Measurements from ENCODE around the gene MYH7B. TPM values are rescaled to one million over a fixed set of nuclear protein-coding genes. Genes with fewer than 3 reads are reported as not detected.

The MYH7B gene
- total and polyA plus RNA-seq, 5 experiments from 2014 or later: 0.49 to 0.83 (median 0.82) TPM; not detected in 2

DNA sequence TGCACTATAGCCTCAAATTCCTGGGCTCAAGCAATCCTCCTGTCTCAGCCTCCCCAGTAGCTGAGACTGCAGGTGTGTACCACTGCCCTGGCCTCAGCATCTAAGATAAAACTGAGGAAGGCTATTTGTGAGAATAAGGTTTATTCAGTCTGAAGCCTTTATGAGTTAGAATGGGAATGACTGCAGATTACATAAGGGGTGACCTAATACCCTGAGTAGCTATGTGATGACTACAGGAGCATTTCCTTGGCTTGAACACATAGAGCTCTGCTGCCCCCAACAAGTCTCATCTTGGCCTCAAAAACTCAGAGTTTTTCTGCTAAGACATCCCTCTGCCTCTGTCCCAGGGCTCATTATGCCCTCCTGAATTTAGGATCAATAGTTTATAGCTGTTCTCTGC lies 7.6 kb upstream of the MYH7B start:
- H3K4me1 Mint-ChIP-seq: peaks cover 0 to 9% (median 0%) of the 10 kb centered on the region in 4 donors
- DNase-seq: no peak
- no peaks in the 10 kb centered on the region for H3K9me3 Mint-ChIP-seq
- H3K27me3 Mint-ChIP-seq: no peaks in the 10 kb centered on the region
- no peak for ATAC-seq
- POLR2A ChIA-PET: no interaction called here
- peaks cover 0 to 50% (median 10%) of the 10 kb centered on the region in 3 donors for H3K36me3 Mint-ChIP-seq
- no peak overlapping the region for H3K4me3 Mint-ChIP-seq
- H3K27ac Mint-ChIP-seq: peak overlapping the region in 1 of 10 donors; percentile 5

DNA sequence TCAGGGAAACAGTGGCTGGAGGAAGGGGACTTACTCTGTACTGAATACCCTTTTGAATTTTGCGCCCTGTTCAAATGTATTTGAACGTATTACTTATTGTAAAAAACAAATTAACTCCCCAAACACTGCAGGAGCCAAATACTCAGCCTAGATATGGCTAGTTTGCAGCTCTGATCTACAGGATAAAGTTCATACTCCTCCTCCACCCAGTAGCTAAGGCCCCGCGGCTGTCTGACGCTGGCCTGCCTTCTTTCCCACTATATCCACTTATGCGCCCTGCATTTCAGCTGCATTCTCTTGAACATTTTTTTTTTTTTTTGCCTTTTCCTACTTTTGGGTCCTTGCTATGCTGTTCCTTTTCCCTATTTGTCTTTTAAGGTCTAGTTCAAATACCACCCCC lies 6.5 kb upstream of the MYH7B start:
- POLR2A ChIA-PET: no interaction called here
- H3K4me3 Mint-ChIP-seq: no peak overlapping the region
- ATAC-seq (no peak), DNase-seq (no peak)
- H3K9me3 Mint-ChIP-seq: no peaks in the 10 kb centered on the region
- H3K27ac Mint-ChIP-seq: no peak overlapping the region
- H3K4me1 Mint-ChIP-seq: peaks cover 0 to 16% (median 5%) of the 10 kb centered on the region in 4 donors
- peaks cover 0 to 40% (median 10%) of the 10 kb centered on the region in 3 donors for H3K36me3 Mint-ChIP-seq
- no peaks in the 10 kb centered on the region for H3K27me3 Mint-ChIP-seq

DNA sequence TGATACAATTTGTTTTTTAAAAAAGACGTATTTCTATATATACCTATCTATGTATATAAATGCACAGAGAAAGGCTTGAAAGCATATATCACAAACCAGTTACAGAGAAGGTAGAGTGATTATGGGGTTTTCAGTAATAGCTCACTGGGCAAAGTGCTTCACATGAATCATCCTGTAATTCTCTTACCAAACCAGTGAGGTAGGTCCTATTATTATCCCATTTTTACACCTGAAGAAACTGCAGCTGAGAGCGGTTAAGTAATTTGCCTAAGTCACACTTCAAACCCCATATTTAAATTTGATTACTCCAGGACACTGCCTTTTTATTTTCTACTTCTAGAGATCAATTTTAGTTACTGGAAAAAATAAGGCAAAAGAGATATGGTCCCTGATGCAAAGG lies 4.4 kb upstream of the MYH7B start:
- Mint-ChIP-seq H3K36me3 (peaks cover 0 to 24% (median under 1%) of the 10 kb centered on the region in 3 donors), H3K4me1 (peaks cover 17 to 35% (median 22%) of the 10 kb centered on the region in 4 donors), H3K4me3 (no peak overlapping the region), H3K9me3 (no peaks in the 10 kb centered on the region), H3K27me3 (no peaks in the 10 kb centered on the region), H3K27ac (no peak overlapping the region)
- DNase-seq (no peak), ATAC-seq (no peak)
- POLR2A ChIA-PET: no interaction called here

DNA sequence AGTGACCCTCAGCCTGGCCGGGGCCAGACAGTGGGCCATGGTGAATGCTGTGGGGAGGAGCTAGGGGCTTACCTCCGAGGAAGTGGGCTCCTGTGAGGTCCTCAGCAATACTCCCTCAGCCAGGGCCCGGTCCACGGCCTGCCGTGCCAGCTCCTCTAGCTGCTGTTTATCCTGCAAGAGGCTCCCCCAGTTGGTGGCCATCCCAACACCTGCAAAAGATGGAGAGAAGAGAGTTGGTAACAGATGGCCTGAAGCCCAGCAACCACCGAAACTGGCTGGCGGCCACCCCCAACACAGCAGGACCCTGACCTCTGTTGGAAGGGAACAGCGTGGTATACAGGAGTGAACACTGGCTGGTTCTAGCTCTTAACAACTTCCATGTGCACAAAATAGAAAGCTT lies 4.0 kb upstream of the MYH7B start:
- peaks cover 20 to 39% (median 26%) of the 10 kb centered on the region in 4 donors for H3K4me1 Mint-ChIP-seq

DNA sequence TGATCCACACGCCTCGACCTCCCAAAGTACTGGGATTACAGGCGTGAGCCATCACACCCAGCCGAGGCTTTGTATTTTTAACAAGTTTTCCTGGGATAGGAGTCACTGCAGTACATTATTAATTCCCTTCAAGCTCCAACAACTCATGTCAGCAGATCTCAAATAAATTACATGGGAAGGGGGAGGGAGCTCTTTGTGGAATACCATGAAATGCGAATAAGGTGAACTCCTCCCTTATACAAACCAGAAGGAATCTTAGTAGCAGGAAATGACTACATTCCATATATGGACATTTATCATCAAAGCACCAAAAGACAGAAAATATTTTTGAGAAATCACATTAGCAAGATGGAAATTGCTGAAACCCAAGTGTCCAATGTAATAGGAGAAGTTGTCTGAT lies 3.0 kb upstream of the MYH7B start:
- DNase-seq (no peak), ATAC-seq (no peak)
- Mint-ChIP-seq H3K36me3 (peaks cover 0 to 20% (median 0%) of the 10 kb centered on the region in 3 donors), H3K27me3 (no peaks in the 10 kb centered on the region), H3K4me3 (no peak overlapping the region), H3K9me3 (no peaks in the 10 kb centered on the region), H3K27ac (peak overlapping the region in 1 of 10 donors; percentile 24), H3K4me1 (peaks cover 20 to 39% (median 26%) of the 10 kb centered on the region in 4 donors)
- POLR2A ChIA-PET: interaction anchor here (0.9 kb wide), 1 partner anchor 10 kb away, joined by 3 read pairs; no protein-coding TSS in a partner anchor

More for the DNA sequence above, 4.0 kb upstream of the MYH7B start:
- H3K4me3 Mint-ChIP-seq: no peak overlapping the region
- no peak for DNase-seq
- peaks cover 0 to 21% (median 0%) of the 10 kb centered on the region in 3 donors for H3K36me3 Mint-ChIP-seq
- no peak overlapping the region for H3K27ac Mint-ChIP-seq
- ATAC-seq: no peak
- POLR2A ChIA-PET: no interaction called here
- no peaks in the 10 kb centered on the region for H3K27me3 Mint-ChIP-seq
- H3K9me3 Mint-ChIP-seq: no peaks in the 10 kb centered on the region

DNA sequence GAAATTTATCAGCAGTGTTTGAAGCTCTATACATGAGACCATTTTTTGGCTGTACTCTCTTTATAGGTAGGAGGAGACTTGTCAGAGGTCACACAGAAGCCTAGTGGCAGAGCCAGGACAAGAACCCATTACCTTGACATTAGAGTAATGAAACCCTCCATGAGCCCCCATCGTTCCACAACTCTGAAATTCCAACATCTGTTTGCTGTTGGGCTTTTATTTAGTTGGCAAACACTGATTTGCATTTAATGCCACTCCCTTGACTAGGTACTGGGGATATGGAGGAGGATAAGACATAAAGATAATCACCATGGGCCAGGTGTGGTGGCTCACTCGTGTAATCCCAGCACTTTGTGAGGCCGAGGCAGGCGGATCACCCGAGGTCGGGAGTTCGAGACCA lies 1.7 kb upstream of the MYH7B start:
- no peak for DNase-seq
- no peak for ATAC-seq
- Mint-ChIP-seq H3K36me3 (peaks cover 0 to 15% (median 0%) of the 10 kb centered on the region in 3 donors), H3K27ac (peak overlapping the region in 2 of 10 donors; percentile 13 to 95), H3K4me1 (peaks cover 20 to 39% (median 26%) of the 10 kb centered on the region in 4 donors), H3K9me3 (no peaks in the 10 kb centered on the region), H3K27me3 (no peaks in the 10 kb centered on the region), H3K4me3 (peak overlapping the region in 4 of 10 donors; percentile 15 to 95 (median 36))
- POLR2A ChIA-PET: interaction anchor here (0.6 to 0.7 kb wide), 3 partner anchors 82 to 533 kb away, joined by 3 read pairs; no protein-coding TSS in a partner anchor

DNA sequence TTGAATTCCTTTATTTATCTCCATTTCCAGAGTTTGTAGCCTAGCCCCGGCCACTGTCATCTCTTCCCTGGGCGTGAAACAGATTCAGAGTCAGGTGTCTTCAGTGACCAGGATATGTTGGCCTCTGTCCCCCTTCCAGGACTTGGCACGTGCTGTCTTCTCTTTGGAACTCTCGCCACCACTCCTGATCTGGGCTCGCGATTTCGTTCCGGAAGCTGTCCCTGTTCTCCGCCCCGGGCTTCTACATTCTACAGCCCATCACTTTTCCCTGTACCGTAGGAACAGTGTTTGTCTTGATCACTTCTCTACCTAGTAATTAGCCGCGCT lies 801 bp upstream of the MYH7B start:
- H3K4me1 Mint-ChIP-seq: peaks cover 20 to 39% (median 26%) of the 10 kb centered on the region in 4 donors
- no peaks in the 10 kb centered on the region for H3K9me3 Mint-ChIP-seq
- H3K4me3 Mint-ChIP-seq: peak overlapping the region; percentile 95 to 100 (median 98)
- POLR2A ChIA-PET: interaction anchor here (0.6 to 0.9 kb wide), 3 partner anchors 13 to 842 kb away, joined by 3 to 4 read pairs (median 3); partner anchors contain the start of genes EIF2S2 and GGT7
- peak overlapping the region; percentile 91 to 99 (median 97) for H3K27ac Mint-ChIP-seq
- no peaks in the 10 kb centered on the region for H3K27me3 Mint-ChIP-seq
- ATAC-seq (peak; percentile 0 to 1), DNase-seq (peak in 1 of 10 donors; percentile 3)
- peaks cover 0 to 6% (median 0%) of the 10 kb centered on the region in 3 donors for H3K36me3 Mint-ChIP-seq

DNA sequence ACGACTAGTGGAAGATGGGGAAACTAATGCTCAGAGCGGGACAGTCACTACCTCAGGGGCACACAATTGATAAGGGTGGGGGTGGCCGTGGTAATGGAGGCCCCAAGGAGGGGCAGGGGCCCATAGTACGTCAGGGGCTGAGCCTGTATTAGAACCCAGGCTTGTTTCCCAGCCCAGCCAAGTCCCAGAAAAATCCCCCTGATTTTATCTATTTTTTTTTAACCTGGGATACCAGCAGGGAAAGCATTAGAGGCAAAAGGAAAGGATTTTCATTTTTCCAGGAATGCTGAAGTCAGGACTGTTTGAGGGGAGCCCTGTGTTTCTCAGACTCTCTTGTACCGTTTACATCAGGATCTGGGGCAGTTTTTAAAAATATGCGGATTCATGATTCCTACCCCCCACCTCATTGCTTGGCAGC lies 382 bp downstream of the MYH7B start:
- no peaks in the 10 kb centered on the region for H3K36me3 Mint-ChIP-seq
- POLR2A ChIA-PET: interaction anchor here (0.6 to 1.6 kb wide), 3 partner anchors 82 to 130 kb away, joined by 3 to 7 read pairs (median 4); partner anchors contain the start of genes GGT7 and NCOA6
- peaks cover 20 to 44% (median 28%) of the 10 kb centered on the region in 4 donors for H3K4me1 Mint-ChIP-seq
- peak overlapping the region; percentile 91 to 99 (median 97) for H3K27ac Mint-ChIP-seq
- H3K9me3 Mint-ChIP-seq: no peaks in the 10 kb centered on the region
- no peaks in the 10 kb centered on the region for H3K27me3 Mint-ChIP-seq
- no peak for DNase-seq
- H3K4me3 Mint-ChIP-seq: peak overlapping the region; percentile 95 to 100 (median 98)
- no peak for ATAC-seq

DNA sequence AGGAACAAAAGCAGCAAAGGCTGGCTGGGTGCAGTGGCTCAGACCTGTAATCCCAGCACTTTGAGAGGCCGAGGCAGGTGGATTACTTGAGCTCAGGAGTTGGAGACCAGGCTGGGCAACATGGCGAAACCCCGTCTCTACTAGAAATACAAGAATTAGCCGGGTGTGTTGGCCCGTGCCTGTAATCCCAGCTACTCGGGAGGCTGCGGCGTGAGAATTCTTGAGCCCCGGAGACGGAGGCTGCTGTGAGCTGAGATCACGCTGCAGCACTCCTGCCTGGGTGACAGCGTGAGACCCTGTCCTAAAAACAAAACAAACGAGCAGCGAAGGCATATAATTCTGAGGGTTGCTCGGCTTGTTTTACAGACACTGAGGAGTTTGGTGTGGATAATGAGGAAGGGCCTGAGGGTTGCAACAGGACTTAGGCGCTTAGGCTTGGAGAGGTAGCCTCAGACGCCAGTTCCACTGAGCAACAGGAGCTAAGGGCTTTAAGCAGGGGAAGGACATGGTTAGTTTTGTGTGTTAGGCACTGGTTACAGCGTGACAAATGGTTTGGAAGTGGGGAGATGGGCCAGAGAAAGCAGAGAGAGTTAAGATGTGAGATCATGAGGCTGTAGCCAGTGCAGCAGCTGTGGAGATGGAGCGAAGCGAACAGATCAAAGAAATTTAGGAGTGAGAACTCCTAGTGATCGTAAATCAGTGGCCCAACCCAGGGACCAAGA lies 1.2 kb downstream of the MYH7B start:
- peaks cover 21 to 43% (median 29%) of the 10 kb centered on the region in 4 donors for H3K4me1 Mint-ChIP-seq
- no peaks in the 10 kb centered on the region for H3K36me3 Mint-ChIP-seq
- peak overlapping the region in 7 of 10 donors; percentile 13 to 100 (median 98) for H3K4me3 Mint-ChIP-seq
- POLR2A ChIA-PET: interaction anchor here (0.7 to 1.6 kb wide), 3 partner anchors 14 to 131 kb away, joined by 4 to 7 read pairs (median 5); partner anchors contain the start of genes GGT7 and NCOA6
- no peaks in the 10 kb centered on the region for H3K27me3 Mint-ChIP-seq
- no peaks in the 10 kb centered on the region for H3K9me3 Mint-ChIP-seq
- peak overlapping the region in 7 of 10 donors; percentile 31 to 97 (median 97) for H3K27ac Mint-ChIP-seq
- ATAC-seq (no peak), DNase-seq (no peak)

DNA sequence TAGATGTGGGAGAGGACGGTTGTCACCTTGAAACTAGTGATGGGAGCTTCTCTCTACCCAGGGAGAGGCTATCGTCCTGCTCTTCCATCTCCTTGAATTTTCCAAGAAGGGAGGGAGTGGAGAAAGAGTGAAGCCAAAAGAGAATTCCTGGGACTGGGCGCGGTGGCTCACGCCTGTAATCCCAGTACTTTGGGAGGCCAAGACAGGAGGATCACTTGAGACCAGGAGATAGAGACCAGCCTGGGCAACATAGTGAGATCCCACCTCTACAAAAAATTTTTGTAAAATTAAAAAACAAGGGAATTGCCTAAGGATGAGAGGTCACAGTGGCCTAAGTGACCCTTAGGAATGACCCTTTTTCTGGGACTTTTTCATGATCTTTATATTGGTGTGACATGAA lies 8.8 kb downstream of the MYH7B start:
- Mint-ChIP-seq H3K27ac (no peak overlapping the region), H3K36me3 (no peaks in the 10 kb centered on the region), H3K4me3 (no peak overlapping the region), H3K4me1 (peaks cover 0 to 6% (median 3%) of the 10 kb centered on the region in 4 donors), H3K9me3 (no peaks in the 10 kb centered on the region), H3K27me3 (no peaks in the 10 kb centered on the region)
- ATAC-seq: no peak
- POLR2A ChIA-PET: no interaction called here
- DNase-seq: no peak

DNA sequence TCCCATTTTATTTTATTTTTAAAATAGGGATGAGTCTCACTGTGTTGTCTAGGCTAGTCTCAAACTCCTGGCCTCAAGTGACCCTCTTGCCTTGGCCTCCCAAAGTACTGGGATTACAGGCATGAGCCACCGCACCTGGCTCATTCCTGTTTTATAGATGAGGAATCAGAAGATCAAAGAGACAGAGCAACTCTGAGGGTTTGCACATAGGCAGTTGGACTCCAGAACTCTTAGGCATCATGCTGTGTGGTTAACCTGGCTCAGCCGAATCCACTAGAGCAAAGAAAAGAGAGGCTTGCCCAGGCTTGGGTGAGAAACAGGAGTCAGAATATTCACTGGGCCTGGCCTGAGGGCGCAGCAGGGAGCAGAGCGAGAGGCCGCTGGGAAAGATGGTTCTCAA lies 9.4 kb downstream of the MYH7B start:
- no peaks in the 10 kb centered on the region for H3K36me3 Mint-ChIP-seq
- H3K27ac Mint-ChIP-seq: peak overlapping the region in 1 of 10 donors; percentile 49
- peaks cover 0 to 6% (median 3%) of the 10 kb centered on the region in 4 donors for H3K4me1 Mint-ChIP-seq
- no peak overlapping the region for H3K4me3 Mint-ChIP-seq
- POLR2A ChIA-PET: no interaction called here
- ATAC-seq (no peak), DNase-seq (no peak)
- no peaks in the 10 kb centered on the region for H3K9me3 Mint-ChIP-seq
- H3K27me3 Mint-ChIP-seq: no peaks in the 10 kb centered on the region

DNA sequence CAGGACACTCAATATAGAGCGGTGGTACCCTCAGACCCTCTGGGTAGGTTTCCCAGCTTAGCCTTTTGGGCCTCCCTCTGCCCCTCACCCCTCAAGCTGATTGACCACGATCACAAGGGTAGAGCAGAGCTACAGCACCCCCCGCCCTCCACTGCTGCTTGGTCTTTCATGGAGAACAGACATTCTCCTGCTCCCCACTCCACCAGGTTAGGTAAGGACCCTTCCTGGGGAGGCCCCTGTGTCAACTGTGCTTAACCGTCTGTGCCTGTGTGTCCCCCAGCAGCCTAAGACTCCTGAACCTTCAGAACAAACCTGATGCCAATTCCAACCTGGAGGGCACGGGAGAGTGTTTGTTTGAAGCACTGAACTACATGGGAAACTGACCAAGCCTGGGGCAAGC lies 11.8 kb downstream of the MYH7B start:
- Mint-ChIP-seq H3K4me3 (no peak overlapping the region), H3K9me3 (no peaks in the 10 kb centered on the region), H3K36me3 (no peaks in the 10 kb centered on the region), H3K27ac (no peak overlapping the region), H3K4me1 (no peaks in the 10 kb centered on the region), H3K27me3 (peaks cover 0 to 4% (median 0%) of the 10 kb centered on the region in 5 donors)
- ATAC-seq (no peak), DNase-seq (no peak)
- POLR2A ChIA-PET: no interaction called here

DNA sequence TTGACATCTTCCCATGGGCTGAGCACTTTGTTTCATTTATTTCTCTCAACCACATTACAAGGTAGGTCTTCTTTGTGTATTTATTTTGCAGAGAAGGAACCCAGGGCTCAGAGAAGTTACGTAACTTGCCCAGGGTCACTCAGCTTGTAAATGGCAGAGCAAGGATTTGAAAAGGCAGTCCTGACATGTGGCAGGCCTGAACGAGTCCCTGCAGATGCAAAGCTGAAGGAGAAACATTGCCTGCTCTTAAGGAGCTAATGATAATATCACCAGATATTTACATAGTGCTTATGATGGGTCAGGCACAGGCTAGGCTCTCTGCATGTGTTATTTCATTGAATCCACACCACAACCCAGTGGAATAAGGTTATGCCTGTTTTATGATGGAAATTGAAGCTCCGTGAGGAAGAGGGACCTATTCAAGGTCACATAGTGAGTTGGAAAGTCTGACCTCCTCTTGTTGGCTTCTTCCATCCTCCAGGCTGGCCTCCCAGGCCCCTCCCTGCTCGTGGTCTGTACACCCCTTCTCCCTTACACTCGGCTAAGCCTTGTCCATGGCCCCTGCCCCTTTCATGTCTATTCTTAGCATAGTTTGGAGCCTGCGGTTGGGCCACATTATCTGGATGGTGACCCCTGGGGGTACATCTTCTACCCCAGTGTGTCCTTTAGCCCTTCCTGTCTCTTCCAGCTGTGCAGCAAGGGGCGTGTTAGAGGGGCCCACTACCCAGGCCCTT lies 12.5 kb downstream of the MYH7B start:
- POLR2A ChIA-PET: interaction anchor here (0.5 kb wide), 1 partner anchor 61 kb away, joined by 4 read pairs; no protein-coding TSS in a partner anchor
- no peaks in the 10 kb centered on the region for H3K36me3 Mint-ChIP-seq
- H3K4me3 Mint-ChIP-seq: no peak overlapping the region
- ATAC-seq (no peak), DNase-seq (no peak)
- H3K27ac Mint-ChIP-seq: no peak overlapping the region
- peaks cover 0 to 4% (median 0%) of the 10 kb centered on the region in 5 donors for H3K27me3 Mint-ChIP-seq
- no peaks in the 10 kb centered on the region for H3K4me1 Mint-ChIP-seq
- H3K9me3 Mint-ChIP-seq: no peaks in the 10 kb centered on the region

All from naive thymus-derived CD8-positive, alpha-beta T cell (primary cell).